H1 (cell line): ENCODE results near the gene NR2F2. TPM values are rescaled to one million over a fixed set of nuclear protein-coding genes. Genes with fewer than 3 reads are reported as not detected.
A peak's percentile ranks its signal among the peaks of the same experiment; 100 is the strongest.

Experiments
- E2F6 ChIP-seq: IDR thresholded peaks from 2 replicates; pipeline ENCODE4 v1.6.1; 2012; ENCODE audit warnings: inconsistent platforms
- EZH2 ChIP-seq: fragments of 200-600 bp; sonication (generic); IDR thresholded peaks from 2 replicates; pipeline ENCODE4 v1.7.1; 2012; ENCODE audit warnings: low read depth, mild to moderate bottlenecking, moderate library complexity, low read length, inconsistent platforms; ENCODE audit not compliant: severe bottlenecking
- GTF2F1 ChIP-seq: IDR thresholded peaks from 2 replicates; pipeline ENCODE4 v1.6.1; 2012; ENCODE audit warnings: low read depth, low read length, improper control_type of control experiment, borderline replicate concordance
- KDM4A ChIP-seq: IDR thresholded peaks from one replicate; pipeline ENCODE4 v1.7.1; 2012; ENCODE audit warnings: low read depth, mild to moderate bottlenecking, moderate library complexity, low read length, inconsistent platforms; ENCODE audit not compliant: severe bottlenecking
- POLR2A ChIP-seq, 2 experiments: IDR thresholded peaks; 1 replicate in 1 of 2; 2 replicates in 1 of 2; pipeline ENCODE4 v1.6.1; 2011; ENCODE audit warnings: low read depth in 2 of 2, low read length in 2 of 2, mild to moderate bottlenecking in 2 of 2; ENCODE audit errors: control extremely low read depth in 1 of 2
- SIX5 ChIP-seq: IDR thresholded peaks from 2 replicates; pipeline ENCODE4 v1.6.1; 2011; ENCODE audit warnings: mild to moderate bottlenecking, low read depth, low read length
- SP1 ChIP-seq: IDR thresholded peaks from 2 replicates; pipeline ENCODE4 v1.6.1; 2011; ENCODE audit warnings: low read depth, low read length
- TEAD4 ChIP-seq: IDR thresholded peaks from 2 replicates; pipeline ENCODE4 v1.6.1; 2012; ENCODE audit warnings: low read depth, low read length, inconsistent platforms, mixed read lengths
- polyA plus RNA-seq, 7 experiments: library from polyadenylated mRNA; depleted of rRNA in 3 of 7; stranded (reverse) in 5 of 7; unstranded in 2 of 7; fragments of >200 nt in 5 of 7; fragments of 200-250 nt in 2 of 7; gene quantifications; 1 replicate in 5 of 7; 2 replicates in 1 of 7; 4 replicates in 1 of 7; pipeline versions ENCODE4 v1.2.1 to v1.2.3, GENCODE V29; 2011 to 2013; ENCODE audit warnings: missing spikeins in 2 of 7, mixed read lengths in 2 of 7
- total RNA-seq: library from RNA; stranded (reverse); fragmentation: NEBNext Ultra II Directional; extraction: Animal tissue kit (Norgen Biotek cat#: 25700); gene quantifications from 2 replicates; pipeline ENCODE4 v1.2.1, GENCODE V29; 2021
- TF ChIP-seq, protein P1 (sequence below): IDR thresholded peaks from 2 replicates; pipeline ENCODE4 v1.6.1; 2011; ENCODE audit warnings: low read length, improper control_type of control experiment

NR2F2 gene
- total and polyA plus RNA-seq, 2 of the 8 experiments (the other 6 are each of a cell fraction or from before 2014, with no cell fraction given), result 0.03 TPM; not detected in 1

DNA sequence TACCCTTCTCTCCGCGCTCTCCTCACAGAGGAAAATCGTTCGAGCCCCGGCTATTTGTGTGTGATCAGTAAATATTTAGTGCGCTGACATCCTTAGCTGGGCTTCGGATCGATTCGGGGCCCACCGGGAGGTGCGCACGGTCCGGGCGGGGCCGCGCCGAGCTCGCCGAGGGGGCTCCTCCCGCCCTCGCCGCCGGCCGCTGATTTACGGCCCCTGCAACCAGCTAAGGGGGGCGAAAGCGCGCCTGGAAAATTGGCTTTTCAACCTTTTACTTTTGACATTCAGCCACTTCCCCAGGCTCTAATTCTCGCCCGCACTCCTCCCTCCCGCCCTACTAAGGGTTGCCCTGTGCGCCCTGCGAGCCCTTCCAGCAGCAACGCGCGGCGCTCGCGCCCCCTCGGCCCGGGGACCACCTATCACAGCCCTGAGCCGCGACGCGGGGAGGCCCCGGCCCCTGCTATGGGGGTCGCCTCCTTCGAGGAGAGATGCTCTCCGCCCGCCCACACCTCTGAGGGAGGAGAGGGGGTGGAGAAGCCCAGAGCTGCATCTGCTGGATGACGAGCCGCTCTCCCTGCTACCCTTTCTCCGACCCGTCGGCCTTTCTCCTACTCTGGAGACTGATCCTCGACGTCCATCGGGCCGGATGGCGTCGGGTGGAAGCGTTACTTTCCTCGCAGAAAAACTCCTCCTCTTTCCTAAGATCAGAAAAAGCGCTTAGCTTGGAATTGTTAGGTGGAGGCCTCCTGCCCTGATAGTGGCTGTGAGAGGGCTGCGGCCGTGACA is 7.8 kb upstream of the NR2F2 start (continued):
- no peak for TF ChIP-seq GTF2F1
- no peak for TF ChIP-seq SIX5
- TF ChIP-seq E2F6, result 0 out of 2 replicates have a peak, but pooled peaks have one; percentile 18
- no peak for TF ChIP-seq SP1
- TF ChIP-seq TEAD4, result no peak
- TF ChIP-seq POLR2A (IDR thresholded peaks at IDR 0.05; ENCODE audit: control extremely low read depth in 1 of 2, low read depth in 2 of 2, low read length in 2 of 2), result no peak
- TF ChIP-seq KDM4A, result peak; percentile 3
- TF ChIP-seq, protein P1, sequence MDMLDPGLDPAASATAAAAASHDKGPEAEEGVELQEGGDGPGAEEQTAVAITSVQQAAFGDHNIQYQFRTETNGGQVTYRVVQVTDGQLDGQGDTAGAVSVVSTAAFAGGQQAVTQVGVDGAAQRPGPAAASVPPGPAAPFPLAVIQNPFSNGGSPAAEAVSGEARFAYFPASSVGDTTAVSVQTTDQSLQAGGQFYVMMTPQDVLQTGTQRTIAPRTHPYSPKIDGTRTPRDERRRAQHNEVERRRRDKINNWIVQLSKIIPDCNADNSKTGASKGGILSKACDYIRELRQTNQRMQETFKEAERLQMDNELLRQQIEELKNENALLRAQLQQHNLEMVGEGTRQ, result no peak
- no peak for TF ChIP-seq EZH2
